Skeletal muscle tissue (tissue), 4 donors: ENCODE measurements around the gene NIN. TPM values are rescaled to one million over a fixed set of nuclear protein-coding genes. Genes with fewer than 3 reads are reported as not detected.
A peak's percentile ranks its signal among the peaks of the same experiment; 100 is the strongest.

Experiments used
- H3K27ac ChIP-seq: one replicate; pipeline ENCODE4 v1.7.0; 2013; ENCODE audit warnings: mild to moderate bottlenecking, low read depth, low read length, inconsistent platforms
- H3K27me3 ChIP-seq, 3 donors: one replicate each; pipeline ENCODE4 v1.7.0; 2013; ENCODE audit warnings: low read length in 3 of 3; ENCODE audit not compliant: control insufficient read depth in 3 of 3, insufficient read depth in 3 of 3
- H3K36me3 ChIP-seq, 3 donors: one replicate each; pipeline ENCODE4 v1.7.0; 2013; ENCODE audit warnings: low read length in 3 of 3; ENCODE audit not compliant: control insufficient read depth in 3 of 3, insufficient read depth in 3 of 3
- H3K4me1 ChIP-seq, 3 donors: one replicate each; pipeline ENCODE4 v1.7.0; 2013; ENCODE audit warnings: low read length in 3 of 3, mild to moderate bottlenecking in 3 of 3; ENCODE audit not compliant: control insufficient read depth in 3 of 3, insufficient read depth in 3 of 3
- H3K4me3 ChIP-seq, 3 donors: one replicate each; pipeline ENCODE4 v1.7.0; 2013; ENCODE audit warnings: low read length in 3 of 3
- H3K9ac ChIP-seq, 3 donors: one replicate each; pipeline ENCODE4 v1.7.0; 2013; ENCODE audit warnings: low read length in 3 of 3, mild to moderate bottlenecking in 3 of 3, moderate library complexity in 2 of 3, low read depth in 1 of 3
- H3K9me3 ChIP-seq, 3 donors: one replicate each; pipeline ENCODE4 v1.7.0; 2013; ENCODE audit warnings: low read length in 3 of 3; ENCODE audit not compliant: control insufficient read depth in 3 of 3
- total RNA-seq: library from RNA; depleted of rRNA; stranded (reverse); fragments of >200 nt; gene quantifications from one replicate; pipeline ENCODE4 v1.2.3, GENCODE V29; 2014
- donor health status: Osteomylitis.

NIN gene
- total RNA-seq, 1 donor from 2014 or later: 24.0 TPM

DNA sequence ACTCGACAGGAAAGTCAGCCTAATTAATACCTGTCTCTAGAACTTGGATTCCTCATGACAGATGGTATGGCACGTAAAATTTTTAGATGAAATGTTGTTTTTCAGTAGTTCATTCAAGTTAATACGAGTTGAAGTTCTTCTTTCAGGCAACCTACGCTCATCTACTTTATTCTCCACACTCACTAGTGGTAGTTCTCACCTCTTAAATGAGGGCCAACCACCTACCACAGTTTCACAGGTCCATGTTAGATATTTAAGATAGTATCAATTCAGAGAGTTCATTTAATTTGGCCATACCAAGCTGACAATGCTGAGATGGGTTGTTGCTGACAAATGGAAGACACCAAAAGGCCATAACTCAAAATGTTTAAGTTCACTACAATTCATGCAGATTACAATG is 50.6 kb downstream of the NIN start:
- Histone ChIP-seq H3K4me1 (peaks cover 7 to 24% (median 10%) of the 10 kb centered on the region in 3 donors), H3K27me3 (no peaks in the 10 kb centered on the region), H3K9ac (no peak overlapping the region), H3K36me3 (peaks cover 0 to 7% (median 6%) of the 10 kb centered on the region in 3 donors), H3K9me3 (no peaks in the 10 kb centered on the region), H3K27ac (no peak overlapping the region), H3K4me3 (no peak overlapping the region)

DNA sequence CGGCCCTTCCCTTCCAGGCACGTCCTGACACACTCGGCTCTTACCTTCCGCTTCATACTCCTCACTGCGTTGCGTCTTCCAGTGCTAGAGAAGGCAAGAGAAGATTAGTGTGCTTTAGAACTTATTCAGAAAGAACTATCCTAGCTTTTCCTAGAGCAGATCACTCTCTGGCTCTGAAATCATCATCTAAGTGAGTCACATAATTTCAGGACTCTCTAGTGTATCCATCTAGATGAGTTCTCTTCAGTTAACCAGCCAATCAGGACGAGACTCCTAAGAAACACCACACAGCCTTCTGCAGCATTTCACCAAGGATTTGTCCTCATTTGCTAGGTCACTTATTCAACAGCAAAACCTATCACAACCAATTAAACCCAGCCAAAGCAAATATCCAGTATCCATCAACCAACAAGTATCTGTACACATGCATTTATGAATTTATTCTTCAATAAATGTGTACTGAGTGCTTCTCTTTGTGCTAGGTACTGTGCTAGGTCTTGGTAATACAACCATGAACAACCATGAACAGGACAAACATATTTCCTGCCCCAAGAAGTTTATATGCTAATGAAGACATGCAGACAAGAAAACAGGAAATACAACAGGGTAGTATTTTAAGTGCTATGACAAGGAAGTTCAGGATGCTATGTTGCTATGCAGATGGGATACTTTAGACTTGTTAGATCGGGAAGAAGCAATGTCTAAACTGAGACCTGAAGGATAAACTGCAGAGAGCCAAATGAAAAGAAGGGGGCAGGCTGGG is 52.1 kb downstream of the NIN start:
- Histone ChIP-seq H3K9ac (no peak overlapping the region), H3K4me1 (peaks cover 7 to 24% (median 10%) of the 10 kb centered on the region in 3 donors), H3K27ac (no peak overlapping the region), H3K4me3 (no peak overlapping the region), H3K9me3 (no peaks in the 10 kb centered on the region), H3K27me3 (no peaks in the 10 kb centered on the region), H3K36me3 (peaks cover 0 to 7% (median 6%) of the 10 kb centered on the region in 3 donors)

DNA sequence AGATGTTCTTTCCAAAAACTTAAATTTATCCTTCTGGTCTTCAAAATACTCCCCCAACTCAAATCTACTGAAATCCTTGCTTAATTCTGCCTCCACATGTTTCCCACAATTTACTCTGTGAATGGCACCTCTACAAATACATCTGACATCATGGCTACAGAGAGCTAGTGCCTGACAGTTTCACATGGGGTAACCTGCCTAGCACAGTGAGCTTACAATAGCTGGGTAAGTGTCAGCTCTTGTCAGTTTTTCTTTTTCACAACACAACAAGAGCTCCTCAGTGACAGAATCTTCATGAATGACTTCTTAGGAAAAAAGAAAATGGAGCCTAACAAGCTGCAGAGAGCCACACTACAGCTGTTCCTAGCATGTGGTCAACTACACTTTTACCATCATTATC is 54.4 kb downstream of the NIN start:
- Histone ChIP-seq H3K9me3 (no peaks in the 10 kb centered on the region), H3K36me3 (peaks cover 0 to 20% (median 17%) of the 10 kb centered on the region in 3 donors), H3K27me3 (no peaks in the 10 kb centered on the region), H3K27ac (no peak overlapping the region), H3K4me1 (peaks cover 7 to 24% (median 10%) of the 10 kb centered on the region in 3 donors), H3K9ac (no peak overlapping the region), H3K4me3 (no peak overlapping the region)

DNA sequence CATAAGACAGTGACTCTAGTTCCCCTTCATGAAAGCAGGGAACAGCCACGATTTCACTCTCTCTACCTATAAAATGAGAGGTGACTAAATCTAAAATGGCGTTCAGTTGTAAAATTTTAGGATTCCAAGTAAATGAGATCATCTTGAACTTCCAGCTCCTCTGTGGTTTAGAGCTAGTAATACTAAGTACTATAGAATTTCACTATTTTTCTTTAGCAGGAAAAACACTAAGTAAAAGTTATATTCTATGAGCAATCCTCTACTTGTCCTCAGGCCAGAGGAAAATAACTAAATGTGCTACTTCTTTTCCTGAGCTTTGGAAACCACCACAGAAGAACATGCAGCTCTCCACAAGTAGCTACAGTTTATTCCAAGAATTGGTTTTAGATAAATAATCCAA is 55.6 kb downstream of the NIN start:
- no peak overlapping the region for H3K9ac ChIP-seq
- no peaks in the 10 kb centered on the region for H3K27me3 ChIP-seq
- H3K36me3 ChIP-seq: peaks cover 9 to 30% (median 28%) of the 10 kb centered on the region in 3 donors
- no peaks in the 10 kb centered on the region for H3K9me3 ChIP-seq
- H3K27ac ChIP-seq: peak overlapping the region; percentile 54
- H3K4me3 ChIP-seq: no peak overlapping the region
- peaks cover 7 to 24% (median 10%) of the 10 kb centered on the region in 3 donors for H3K4me1 ChIP-seq

DNA sequence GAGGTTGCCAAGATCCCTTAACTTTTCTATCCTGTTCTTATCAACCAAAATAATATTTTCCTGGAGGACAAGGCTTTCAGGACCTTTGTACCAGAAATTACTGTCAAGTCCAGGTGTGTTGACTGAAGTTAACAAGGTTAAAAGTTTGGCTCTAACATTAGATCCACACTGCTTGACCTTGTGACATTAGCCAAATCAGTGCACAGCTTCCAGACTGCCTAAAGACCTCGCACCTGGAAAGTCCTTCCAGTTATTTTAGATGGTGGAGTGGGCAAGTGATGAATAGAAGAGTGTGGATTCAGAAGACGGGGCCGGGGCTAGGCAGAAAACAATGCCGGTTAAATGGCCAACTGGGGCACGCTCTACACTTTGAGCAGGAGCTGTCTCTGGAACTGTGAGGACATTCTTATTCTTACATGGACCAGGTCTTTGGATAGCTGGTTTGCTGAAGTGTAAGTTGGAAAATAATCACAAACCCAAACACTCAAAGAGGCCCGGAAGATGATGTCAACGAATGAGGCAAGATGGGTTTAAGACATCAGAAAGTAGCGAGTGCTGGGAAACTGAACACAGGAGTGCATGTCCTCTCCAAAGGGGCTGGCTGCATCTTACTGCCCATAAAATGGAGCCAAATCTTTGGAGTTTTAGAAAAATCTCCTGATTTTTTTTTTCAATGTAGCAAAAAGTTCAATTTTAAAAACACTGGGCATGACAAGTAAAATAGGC is 56.3 kb downstream of the NIN start:
- Histone ChIP-seq H3K27ac (peak overlapping the region; percentile 54), H3K27me3 (no peaks in the 10 kb centered on the region), H3K4me1 (peaks cover 7 to 24% (median 10%) of the 10 kb centered on the region in 3 donors), H3K4me3 (no peak overlapping the region), H3K36me3 (peaks cover 16 to 36% (median 35%) of the 10 kb centered on the region in 3 donors), H3K9me3 (no peaks in the 10 kb centered on the region), H3K9ac (no peak overlapping the region)

DNA sequence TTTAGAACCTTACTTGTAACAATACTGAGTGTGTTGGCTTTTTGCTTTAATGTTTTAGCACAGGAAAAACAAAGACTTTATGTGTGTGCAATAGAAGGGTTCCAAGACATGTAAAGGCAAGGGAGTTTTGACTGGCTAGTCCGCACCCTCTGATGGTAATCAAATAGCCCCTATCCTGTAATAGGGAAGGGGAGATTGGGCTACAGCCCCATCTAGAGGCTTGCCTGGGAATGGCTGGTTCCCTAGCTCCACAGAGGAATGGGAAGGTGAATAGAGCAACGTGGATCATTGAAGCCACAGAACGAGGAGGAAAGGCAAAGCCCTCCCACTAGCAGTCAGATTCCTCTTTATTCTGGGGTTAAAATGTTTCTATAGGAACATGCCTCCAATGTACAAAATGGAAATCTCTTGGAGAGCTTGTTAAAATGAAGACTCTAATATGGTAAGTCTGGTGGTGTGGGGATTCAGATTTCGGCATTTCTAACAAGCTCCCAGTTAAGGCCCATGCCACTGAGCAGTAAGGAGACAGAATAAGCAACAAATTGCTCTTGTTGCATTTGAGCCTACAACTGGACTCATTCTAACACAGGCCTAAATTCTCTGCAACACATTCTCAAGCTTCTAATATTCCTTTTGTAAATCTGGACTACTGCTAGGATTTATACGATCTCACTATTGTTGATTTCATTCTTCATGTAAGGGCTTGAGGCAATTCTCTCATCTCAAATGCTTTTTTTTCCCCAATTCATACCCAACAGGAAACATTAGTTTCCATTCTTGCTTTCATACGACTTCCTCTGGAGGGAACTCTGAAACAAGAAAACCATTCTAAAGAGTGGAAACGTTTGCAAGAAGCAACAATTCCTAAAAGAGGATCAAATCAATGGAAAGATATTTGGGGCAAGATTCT is 57.1 kb downstream of the NIN start:
- Histone ChIP-seq H3K4me1 (peaks cover 7 to 23% (median 10%) of the 10 kb centered on the region in 3 donors), H3K4me3 (no peak overlapping the region), H3K9ac (no peak overlapping the region), H3K36me3 (peaks cover 19 to 43% (median 39%) of the 10 kb centered on the region in 3 donors), H3K27me3 (no peaks in the 10 kb centered on the region), H3K9me3 (no peaks in the 10 kb centered on the region), H3K27ac (no peak overlapping the region)

DNA sequence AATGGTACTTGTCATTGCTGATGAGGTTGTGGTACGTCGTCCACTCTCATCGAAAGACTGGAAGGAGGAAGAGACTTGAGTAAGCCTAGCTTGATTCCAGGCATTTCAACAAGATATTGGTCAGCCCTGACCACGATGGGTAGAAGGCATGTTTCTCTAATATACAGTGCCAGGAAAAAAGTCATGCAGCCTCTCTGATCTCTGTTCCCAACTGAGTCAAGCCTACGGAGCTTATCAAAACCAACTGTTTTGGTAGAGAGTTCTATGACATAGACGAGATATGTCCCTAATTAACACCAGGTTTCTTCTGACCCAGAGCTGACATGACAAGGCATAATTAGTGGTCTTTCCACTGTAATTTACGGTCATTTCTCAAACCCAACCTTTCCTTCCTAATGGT is 58.5 kb downstream of the NIN start:
- no peak overlapping the region for H3K9ac ChIP-seq
- peaks cover 19 to 51% (median 47%) of the 10 kb centered on the region in 3 donors for H3K36me3 ChIP-seq

DNA sequence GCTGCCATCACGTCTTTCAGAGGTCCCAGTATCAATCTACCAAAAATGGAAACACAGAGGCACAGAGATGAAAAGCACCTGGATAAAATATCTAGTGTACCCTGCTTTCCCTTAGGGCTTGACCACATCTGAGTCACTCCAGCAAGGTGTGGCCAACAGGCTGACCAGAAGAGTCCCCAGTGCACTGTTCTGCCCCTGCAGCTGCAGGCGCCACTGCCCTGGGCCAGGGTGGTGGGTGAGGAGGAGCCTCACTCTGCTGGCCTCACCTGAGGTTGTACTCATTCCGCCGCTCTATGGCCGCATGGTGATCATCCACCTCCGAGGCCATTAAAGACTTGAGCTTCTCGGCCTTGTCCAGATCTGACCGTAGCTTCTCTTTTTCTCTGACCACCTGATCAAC is 60.4 kb downstream of the NIN start:
- H3K4me3 ChIP-seq: no peak overlapping the region
- H3K9me3 ChIP-seq: no peaks in the 10 kb centered on the region
- no peak overlapping the region for H3K27ac ChIP-seq
- no peaks in the 10 kb centered on the region for H3K27me3 ChIP-seq
- peaks cover 19 to 52% (median 46%) of the 10 kb centered on the region in 3 donors for H3K36me3 ChIP-seq
- H3K4me1 ChIP-seq: peaks cover 3 to 6% (median 5%) of the 10 kb centered on the region in 3 donors
- no peak overlapping the region for H3K9ac ChIP-seq

More for the DNA sequence above, 58.5 kb downstream of the NIN start:
- Histone ChIP-seq H3K9me3 (no peaks in the 10 kb centered on the region), H3K4me1 (peaks cover 5 to 11% (median 5%) of the 10 kb centered on the region in 3 donors), H3K27ac (no peak overlapping the region), H3K27me3 (no peaks in the 10 kb centered on the region), H3K4me3 (no peak overlapping the region)

DNA sequence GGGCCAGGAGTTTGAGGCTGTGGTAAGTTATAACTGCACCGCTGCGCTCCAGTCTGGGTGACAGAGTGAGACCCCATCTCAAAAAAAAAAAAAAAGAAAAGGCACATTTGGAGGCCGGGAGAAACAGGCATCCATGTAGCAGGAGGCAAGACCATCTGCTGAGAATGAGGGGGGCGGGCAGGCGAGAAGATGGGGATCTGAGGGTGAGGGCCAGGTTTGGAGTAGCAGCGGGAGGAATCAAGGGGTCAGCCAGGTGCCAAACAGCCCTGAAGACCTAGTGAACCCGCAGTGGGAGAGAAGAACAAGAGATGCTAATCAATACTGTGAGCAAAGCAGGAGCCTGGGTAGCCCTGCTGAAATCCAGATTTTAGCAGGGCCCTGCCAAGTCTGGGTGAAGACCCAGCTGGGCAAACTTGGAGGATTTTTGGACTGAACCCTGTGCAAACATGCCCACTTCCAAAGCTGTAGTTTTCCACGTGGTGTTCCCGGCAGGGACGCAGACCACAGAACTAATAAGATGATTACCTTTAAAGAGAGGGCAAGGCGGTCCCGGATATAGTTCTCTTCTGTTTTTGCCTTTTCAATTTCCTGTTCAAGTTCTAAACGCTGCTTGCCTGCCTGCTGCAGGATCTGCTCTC is 61.0 kb downstream of the NIN start:
- no peak overlapping the region for H3K27ac ChIP-seq
- H3K4me1 ChIP-seq: peaks cover 3 to 6% (median 5%) of the 10 kb centered on the region in 3 donors
- H3K36me3 ChIP-seq: peaks cover 19 to 52% (median 46%) of the 10 kb centered on the region in 3 donors
- H3K4me3 ChIP-seq: no peak overlapping the region
- H3K27me3 ChIP-seq: no peaks in the 10 kb centered on the region
- H3K9ac ChIP-seq: no peak overlapping the region
- H3K9me3 ChIP-seq: no peaks in the 10 kb centered on the region
